Measurements from ENCODE around the gene LRMDA. TPM values are rescaled to one million over a fixed set of nuclear protein-coding genes. Genes with fewer than 3 reads are reported as not detected.

Gene LRMDA
- total and polyA plus RNA-seq, 2 of the 8 experiments (the other 6 are each of a cell fraction or from before 2014, with no cell fraction given) = 0.86 to 2.8 TPM

DNA sequence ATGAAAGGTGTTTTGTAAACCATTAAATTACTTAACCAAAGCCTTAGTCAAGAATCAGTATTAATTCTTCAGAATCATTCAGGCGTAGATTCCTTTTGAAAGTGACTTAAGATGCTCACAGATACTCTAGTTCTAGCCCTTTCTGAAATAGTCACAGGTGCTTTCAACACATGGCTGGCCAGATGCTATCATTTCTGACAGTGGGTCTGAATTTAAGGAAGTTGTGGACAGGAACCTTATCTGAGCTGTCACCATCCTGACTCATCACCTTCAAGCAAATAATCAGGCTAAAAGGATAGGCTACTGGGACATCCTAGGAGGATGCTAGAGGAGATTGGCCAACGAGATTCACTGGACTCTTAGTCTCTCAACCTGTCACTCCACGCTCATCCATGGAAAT, 501.5 kb downstream of the LRMDA start:
- FAIRE-seq (no peak), DNase-seq (ENCODE audit: low read depth in 1 of 2, low spot score in 2 of 2) (no peak)
- H2AK5ac ChIP-seq (ENCODE audit: low read depth, low read length) = no peak overlapping the region
- no peak overlapping the region for H3K27ac ChIP-seq (ENCODE audit: low read depth, low read length)
- H2BK12ac ChIP-seq (ENCODE audit: low read depth, low read length) = no peak overlapping the region
- no peaks in the 10 kb centered on the region for H3K23me2 ChIP-seq (ENCODE audit: low read depth, low read length)
- H3K79me1 ChIP-seq (ENCODE audit: low read depth, low read length) = no peaks in the 10 kb centered on the region
- no peaks in the 10 kb centered on the region for H3K79me2 ChIP-seq (ENCODE audit: control insufficient read depth in 1 of 2, insufficient read depth in 2 of 2, low read length in 2 of 2)
- CTCF ChIA-PET (ENCODE audit: partially characterized antibody) = interaction anchor here (0.7 to 1.5 kb wide), 4 partner anchors 8 to 1067 kb away, joined by 3 to 5 read pairs (median 4); no protein-coding TSS in a partner anchor
- H3K4me1 ChIP-seq (replicated peaks in 1 of 4; ENCODE audit: control insufficient read depth in 3 of 4, insufficient read depth in 4 of 4, low read length in 3 of 4) = no peaks in the 10 kb centered on the region
- H3K9me3 ChIP-seq (ENCODE audit: insufficient read depth in 2 of 2, low read depth in 1 of 2, low read length in 1 of 2) = no peaks in the 10 kb centered on the region
- no peak overlapping the region for H4K8ac ChIP-seq (ENCODE audit: extremely low read depth, insufficient read depth, low read length)
- no peak overlapping the region for H3K9ac ChIP-seq (replicated peaks in 1 of 4; ENCODE audit: extremely low read depth in 1 of 4, low read depth in 3 of 4, low read length in 3 of 4)
- no peak overlapping the region for H4K91ac ChIP-seq (replicated peaks; ENCODE audit: insufficient read length, low read length)
- no peak overlapping the region for H3K4me2 ChIP-seq (ENCODE audit: insufficient read depth in 1 of 2, low read depth in 2 of 2, low read length in 2 of 2)
- POLR2A ChIA-PET (ENCODE audit: partially characterized antibody) = no interaction called here
- H3K27me3 ChIP-seq (replicated peaks in 1 of 4; ENCODE audit: control insufficient read depth in 3 of 4, extremely low read depth in 1 of 4, insufficient read depth in 3 of 4, low read length in 3 of 4) = no peaks in the 10 kb centered on the region
- H3K18ac ChIP-seq (ENCODE audit: extremely low read depth, low read length) = no peak overlapping the region
- no peak overlapping the region for H3K4me3 ChIP-seq (ENCODE audit: extremely low read depth in 1 of 4, insufficient read depth in 2 of 4, low read depth in 3 of 4, low read length in 4 of 4)
- no peak overlapping the region for H3K4ac ChIP-seq (replicated peaks; ENCODE audit: insufficient read length, low read depth, low read length)
- H4K20me1 ChIP-seq (replicated peaks in 1 of 2; ENCODE audit: control insufficient read depth in 1 of 2, insufficient read depth in 2 of 2, low read length in 2 of 2) = no peaks in the 10 kb centered on the region
- H2AFZ ChIP-seq (ENCODE audit: low read length) = no peak overlapping the region
- H3K23ac ChIP-seq (ENCODE audit: insufficient read length) = no peak overlapping the region
- no peak overlapping the region for H2BK20ac ChIP-seq (ENCODE audit: low read length)
- no peak overlapping the region for H2BK120ac ChIP-seq (replicated peaks; ENCODE audit: low read depth, low read length)
- H4K5ac ChIP-seq (ENCODE audit: insufficient read length, low read depth, low read length) = no peak overlapping the region
- no peak overlapping the region for H2BK5ac ChIP-seq (ENCODE audit: low read depth, low read length)
- H3K36me3 ChIP-seq (ENCODE audit: control insufficient read depth in 2 of 4, insufficient read depth in 4 of 4, low read length in 3 of 4) = no peaks in the 10 kb centered on the region
- WGBS, 2 experiments (ENCODE audit: extremely low coverage in 1 of 2, insufficient coverage in 1 of 2, insufficient read length in 1 of 2, insufficient replicate concordance in 2 of 2, low coverage in 1 of 2, low lambda C conversion rate in 2 of 2, missing lambda C conversion rate in 1 of 2) = 87% methylated on average over 3 of the region's 3 CpGs; no CpG with 5 or more reads in 1 of the 2 experiments
- no peak overlapping the region for H3K14ac ChIP-seq (ENCODE audit: insufficient read length)
- H3K56ac ChIP-seq (replicated peaks; ENCODE audit: insufficient read length, low read depth, low read length) = no peak overlapping the region
- H2BK15ac ChIP-seq (ENCODE audit: low read length) = no peak overlapping the region
- TF ChIP-seq CHD1 (IDR thresholded peaks at IDR 0.05; ENCODE audit: low read depth, low read length) (no peak), SP1 (IDR thresholded peaks at IDR 0.05; ENCODE audit: low read depth, low read length) (no peak), SIRT6 (IDR thresholded peaks at IDR 0.05; ENCODE audit: low read length) (no peak), ZNF274 (IDR thresholded peaks at IDR 0.05; ENCODE audit: borderline replicate concordance, extremely low read depth, low read length) (no peak)
